K562 (cell line): ENCODE measurements around the gene MAGI2. TPM values are rescaled to one million over a fixed set of nuclear protein-coding genes. Genes with fewer than 3 reads are reported as not detected.

ENCODE experiments used
- ATAC-seq: fragments of 200-7000 bp; cut with Tn5 transposase; 3 replicates; pipeline ENCODE4 v1.9.1; 2020; ENCODE audit warnings: moderate library complexity
- BruUV-seq: library from RNA; stranded (reverse); fragments of 400-500 nt; replicated peaks from 2 replicates; lab custom pipeline; 2021; lab: Mats Ljungman, UMichigan
- CTCF ChIA-PET: fragments of 300-600 bp; formaldehyde crosslinking; extraction: SDS; loops from one replicate; lab custom pipeline; 2021; ENCODE audit warnings: low intra/inter-chr PET ratio; lab: Yijun Ruan, JAX
- POLR2A ChIA-PET: fragments of 300-600, 350-650 bp; sonication (Branson Sonifier 250); formaldehyde crosslinking; extraction: SDS; loops from one replicate; lab custom pipeline; 2021; ENCODE audit warnings: antibody characterized with exemption, inconsistent platforms; lab: Yijun Ruan, JAX
- DNase-seq, 4 experiments: peaks; one replicate each; pipeline versions ENCODE4 v3.0.0 to v3.0.0-alpha.2; 2011 to 2018; ENCODE audit warnings: low spot score in 3 of 4, mixed read lengths in 3 of 4; ENCODE audit errors: extremely low read depth in 1 of 4
- FAIRE-seq: peaks from 2 replicates; lab custom pipeline; 2011; peaks lifted over from hg19 to GRCh38; lab: Jason Lieb, UNC
- H2AFZ ChIP-seq: 2 replicates; pipeline ENCODE4 v1.6.0; 2011; ENCODE audit warnings: low read depth, low read length, control low read depth, inconsistent platforms
- H3K27ac ChIP-seq: fragments of 200-600 bp; 3 replicates; pipeline ENCODE4 v1.8.0; 2011; ENCODE audit warnings: low read depth, mild to moderate bottlenecking, control low read depth, inconsistent platforms, low read length, moderate library complexity, mixed read lengths; ENCODE audit errors: extremely low read depth
- H3K27me3 ChIP-seq, 2 experiments: fragments of 300-600 bp in 1 of 2; 2 replicates in 1 of 2; 3 replicates in 1 of 2; pipeline versions ENCODE4 v1.6.0 to v1.8.0; 2011; ENCODE audit warnings: inconsistent platforms in 2 of 2, low read length in 2 of 2, mild to moderate bottlenecking in 1 of 2, mixed read lengths in 1 of 2, moderate library complexity in 1 of 2; ENCODE audit not compliant: control insufficient read depth in 2 of 2, insufficient read depth in 2 of 2
- H3K36me3 ChIP-seq: fragments of 300-600 bp; 3 replicates; pipeline ENCODE4 v1.8.0; 2011; ENCODE audit warnings: mild to moderate bottlenecking, low read length, inconsistent platforms; ENCODE audit not compliant: control insufficient read depth, insufficient read depth
- H3K4me1 ChIP-seq, 2 experiments: fragments of 200-600 bp in 1 of 2; replicated peaks in 1 of 2; 2 replicates in 1 of 2; 3 replicates in 1 of 2; pipeline versions ENCODE4 v1.5.1 to v1.8.0; 2011; ENCODE audit warnings: inconsistent platforms in 2 of 2, low read length in 2 of 2, mild to moderate bottlenecking in 1 of 2, mixed read lengths in 1 of 2, moderate library complexity in 1 of 2; ENCODE audit not compliant: control insufficient read depth in 2 of 2, insufficient read depth in 2 of 2
- H3K4me2 ChIP-seq: 2 replicates; pipeline ENCODE4 v1.6.1; 2011; ENCODE audit warnings: low read length, control low read depth, inconsistent platforms, mixed read lengths; ENCODE audit not compliant: insufficient read depth
- H3K4me3 ChIP-seq: fragments of 200-600 bp; sonication (generic), shearing (Covaris generic); 2 replicates; pipeline ENCODE4 v1.5.1; 2016; ENCODE audit warnings: control low read depth, inconsistent platforms
- H3K79me2 ChIP-seq: fragments of 200-600 bp; 3 replicates; pipeline ENCODE4 v1.8.0; 2011; ENCODE audit warnings: low read length, inconsistent platforms; ENCODE audit not compliant: control insufficient read depth, insufficient read depth
- H3K9ac ChIP-seq, 2 experiments: 2 replicates each; pipeline versions ENCODE4 v1.6.0 to v1.6.1; 2011; ENCODE audit warnings: low read depth in 2 of 2, low read length in 2 of 2, control low read depth in 1 of 2, inconsistent platforms in 1 of 2, mild to moderate bottlenecking in 1 of 2, mixed read lengths in 1 of 2; ENCODE audit not compliant: insufficient read depth in 1 of 2
- H3K9me1 ChIP-seq: one replicate; pipeline ENCODE4 v1.6.0; 2011; ENCODE audit warnings: inconsistent platforms, mild to moderate bottlenecking, low read length, moderate library complexity; ENCODE audit not compliant: control insufficient read depth, insufficient read depth
- H3K9me3 ChIP-seq: replicated peaks from 2 replicates; pipeline ENCODE4 v1.5.1; 2011; ENCODE audit warnings: low read depth, low read length, inconsistent platforms; ENCODE audit not compliant: control insufficient read depth, insufficient read depth
- H4K20me1 ChIP-seq: replicated peaks from 2 replicates; pipeline ENCODE4 v1.6.1; 2011; ENCODE audit warnings: low read length, inconsistent platforms, mixed read lengths; ENCODE audit not compliant: control insufficient read depth, insufficient read depth
- BRCA1 ChIP-seq, 2 experiments: fragments of 450-650 bp in 1 of 2; sonication (generic) in 1 of 2; formaldehyde crosslinking in 1 of 2; IDR thresholded peaks; 2 replicates each; pipeline versions ENCODE4 v1.5.0 to v1.6.1; 2017 to 2020; ENCODE audit warnings: mild to moderate bottlenecking in 1 of 2, missing genetic modification reagents in 1 of 2
- DACH1 ChIP-seq: fragments of 450-650 bp; IDR thresholded peaks from 2 replicates; pipeline ENCODE4 v1.6.1; 2018; ENCODE audit not compliant: partially characterized antibody
- ELF4 ChIP-seq: fragments of 450-650 bp; formaldehyde crosslinking; IDR thresholded peaks from 2 replicates; pipeline ENCODE4 v1.4.0; 2022; ENCODE audit warnings: missing genetic modification characterization
- MNT ChIP-seq, 2 experiments: fragments of 450-650 bp; conservative IDR thresholded peaks; 2 replicates each; pipeline ENCODE4 v1.6.1; 2017; ENCODE audit warnings: mild to moderate bottlenecking in 2 of 2, moderate library complexity in 2 of 2
- PTRF ChIP-seq: fragments of 450-650 bp; IDR thresholded peaks from 2 replicates; pipeline ENCODE4 v1.6.1; 2016; ENCODE audit warnings: mild to moderate bottlenecking, missing genetic modification characterization, missing compliant biosample characterization
- TAF15 ChIP-seq: fragments of 200-400 bp; formaldehyde crosslinking; IDR thresholded peaks from 2 replicates; pipeline ENCODE4 v1.6.1; 2017; ENCODE audit warnings: mild to moderate bottlenecking, low read depth, low read length, moderate library complexity
- ZBTB12 ChIP-seq: fragments of 250-450 bp; sonication (Bioruptor Pico); IDR thresholded peaks from 2 replicates; pipeline ENCODE4 v1.4.0; 2020
- ZBTB40 ChIP-seq, 2 experiments: fragments of 450-650 bp in 1 of 2; sonication (generic) in 1 of 2; formaldehyde crosslinking in 1 of 2; IDR thresholded peaks; 2 replicates each; pipeline versions ENCODE4 v1.7.1 to v1.9.0; 2016 to 2022; ENCODE audit warnings: inconsistent platforms in 1 of 2, mild to moderate bottlenecking in 1 of 2, missing genetic modification reagents in 1 of 2
- WGBS: fragments of 100-300 bp; shearing (Covaris generic); methylation state at CpG from one replicate; pipeline ENCODE4 v1.1.6; 2016; ENCODE audit warnings: low coverage, mixed read lengths; ENCODE audit not compliant: insufficient coverage; ENCODE audit errors: missing lambda C conversion rate; 5-methylcytosine and 5-hydroxymethylcytosine counted together
- in situ Hi-C: fragments of 300-500 bp; cut with MboI; formaldehyde crosslinking; loops from 4 replicates; pipeline ENCODE4 v1.15.0; 2018; ENCODE audit warnings: inconsistent platforms, mixed read lengths
- intact Hi-C: fragments of 100-400 bp; cut with micrococcal nuclease; formaldehyde crosslinking; loops from 2 replicates; pipeline ENCODE4 v1.14.2; 2022
- polyA plus RNA-seq, 8 experiments: library from polyadenylated mRNA; depleted of rRNA in 4 of 8; stranded (reverse) in 5 of 8; unstranded in 3 of 8; fragments of >200 nt; fragmentation: Nextera tagmentation in 2 of 8; fragmentation: Illumina TruSeq in 1 of 8; extraction: Ambion mirVana in 2 of 8; extraction: Trizol in 1 of 8; gene quantifications; 2 replicates each; pipeline versions ENCODE4 v1.2.1 to v1.2.3, GENCODE V29; 2011 to 2014; ENCODE audit warnings: inconsistent platforms in 1 of 8, missing spikeins in 1 of 8
- total RNA-seq, 7 experiments: library from RNA; depleted of rRNA in 6 of 7; stranded (reverse); fragments of >200 nt in 6 of 7; fragmentation: Illumina TruSeq in 2 of 7; extraction: Trizol in 2 of 7; gene quantifications; 2 replicates each; pipeline versions ENCODE4 v1.2.1 to v1.2.3, GENCODE V29; 2011 to 2021; ENCODE audit warnings: low replicate concordance in 1 of 7

MAGI2 gene
- total and polyA plus RNA-seq, 9 of the 15 experiments (the other 6 are each of a cell fraction or from before 2014, with no cell fraction given), result 0.27 to 1.4 (median 0.70) TPM

- TF ChIP-seq PTRF (tag) (no peak), TAF15 (no peak), ELF4 (CRISPR knock-in tag) (no peak), DACH1 (no peak)
Measured at GRCh38 chr7:78306634-78307033, 1146.8 kb downstream of the MAGI2 start (continued).

- no peaks in the 10 kb centered on the region for H3K9me1 ChIP-seq
- WGBS, result 0% methylated on average over 3 of the region's 3 CpGs
- H3K36me3 ChIP-seq, result no peaks in the 10 kb centered on the region
- no TSS peak for BruUV-seq
- DNase-seq, result no peak
- H3K79me2 ChIP-seq, result no peaks in the 10 kb centered on the region
- H2AFZ ChIP-seq, result no peak overlapping the region
- no peaks in the 10 kb centered on the region for H3K9me3 ChIP-seq
- FAIRE-seq, result peak; percentile 11
- H3K27me3 ChIP-seq, result no peaks in the 10 kb centered on the region
- H3K4me1 ChIP-seq, result no peaks in the 10 kb centered on the region
- in situ Hi-C loops, result no loop called here
- no peak overlapping the region for H3K4me3 ChIP-seq
- no peaks in the 10 kb centered on the region for H4K20me1 ChIP-seq
- H3K27ac ChIP-seq, result no peak overlapping the region
- no peak overlapping the region for H3K9ac ChIP-seq
- intact Hi-C loops, result no loop called here
- ChIA-PET CTCF (no interaction called here), POLR2A (no interaction called here)
- ATAC-seq, result no peak
- no peak overlapping the region for H3K4me2 ChIP-seq
- TF ChIP-seq MNT (conservative IDR thresholded peaks at IDR 0.05), result no peak
- TF ChIP-seq BRCA1 (IDR thresholded peaks at IDR 0.05), result no peak
- no peak for TF ChIP-seq BRCA1 (CRISPR knock-in tag; IDR thresholded peaks at IDR 0.05)
- no peak for TF ChIP-seq ZBTB40 (IDR thresholded peaks at IDR 0.05)
- no peak for TF ChIP-seq ZBTB40 (CRISPR knock-in tag; IDR thresholded peaks at IDR 0.05)
- TF ChIP-seq ZBTB12 (CRISPR knock-in tag), result no peak
Measured at GRCh38 chr7:78301407-78301806, 1152.1 kb downstream of the MAGI2 start.
